Stimulated activated CD4-positive, alpha-beta T cell treated with anti-CD3 and anti-CD28 coated beads, Interleukin-12 subunit alpha, Interleukin-12 subunit beta, amount 100 ng/mL, for 4 hours (primary cell): ENCODE measurements around the gene SETD3.

Experiments
- DNase-seq: peaks from one replicate; pipeline ENCODE4 v3.0.0-alpha.2; 2020

The SETD3 gene

GRCh38 chr14:99481745-99482099 lies 1.1 kb upstream of the SETD3 start:
- no peak for DNase-seq

GRCh38 chr14:99480917-99481744 lies 472 bp upstream of the SETD3 start, which contains the start of gene CCNK:
Gene CCNK (plus strand): TSS chr14:99481409. CDS start chr14:99492678, 11,269 bp downstream.
- DNase-seq: peak; percentile 100

GRCh38 chr14:99479160-99479905 lies 1.3 kb downstream of the SETD3 start:
- DNase-seq: no peak

DNA sequence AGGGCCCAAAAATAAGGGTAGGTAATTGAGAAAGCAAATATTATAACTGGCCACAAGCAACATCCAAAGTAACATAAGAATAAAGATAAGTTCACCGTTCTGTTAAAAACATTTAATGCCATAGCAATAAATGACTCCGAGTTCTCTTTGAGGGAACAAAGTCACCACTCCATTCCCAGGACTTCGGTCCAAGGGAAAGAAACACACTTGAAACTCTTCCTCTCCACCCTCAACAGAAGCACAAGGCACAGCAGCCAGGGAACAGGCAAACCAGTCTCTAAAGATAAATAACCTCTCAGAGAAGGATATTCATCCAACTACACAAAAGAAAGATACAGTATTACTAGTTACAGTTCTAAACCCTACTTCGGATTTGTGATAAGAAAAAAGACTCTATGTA lies 2.5 kb downstream of the SETD3 start:
- DNase-seq: no peak

- DNase-seq: no peak
These were observed 3.8 kb downstream of the SETD3 start for GRCh38 chr14:99476864-99477263.

- DNase-seq: no peak
These were observed 5.0 kb downstream of the SETD3 start for GRCh38 chr14:99475660-99476059.

- no peak for DNase-seq
These were observed 5.5 kb downstream of the SETD3 start for GRCh38 chr14:99475179-99475578.

DNA sequence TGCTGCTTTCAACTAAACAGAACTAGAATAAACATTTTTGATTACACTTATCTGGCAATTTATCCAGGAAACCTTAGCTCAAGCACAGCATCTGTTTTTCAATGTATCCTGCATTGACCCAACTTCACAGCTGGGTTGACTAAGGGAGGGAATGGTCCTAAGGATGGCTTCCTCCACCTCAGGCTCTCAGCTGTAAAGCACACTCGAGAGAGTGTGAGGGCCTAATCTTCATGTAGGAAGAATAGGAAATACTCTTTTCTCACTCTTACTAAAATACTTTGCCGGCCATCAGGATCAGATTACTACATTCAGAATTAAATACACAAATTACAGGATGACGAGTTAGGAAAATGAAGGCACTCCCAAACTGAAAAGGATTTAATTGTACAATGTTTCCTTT lies 7.2 kb downstream of the SETD3 start:
- no peak for DNase-seq

DNA sequence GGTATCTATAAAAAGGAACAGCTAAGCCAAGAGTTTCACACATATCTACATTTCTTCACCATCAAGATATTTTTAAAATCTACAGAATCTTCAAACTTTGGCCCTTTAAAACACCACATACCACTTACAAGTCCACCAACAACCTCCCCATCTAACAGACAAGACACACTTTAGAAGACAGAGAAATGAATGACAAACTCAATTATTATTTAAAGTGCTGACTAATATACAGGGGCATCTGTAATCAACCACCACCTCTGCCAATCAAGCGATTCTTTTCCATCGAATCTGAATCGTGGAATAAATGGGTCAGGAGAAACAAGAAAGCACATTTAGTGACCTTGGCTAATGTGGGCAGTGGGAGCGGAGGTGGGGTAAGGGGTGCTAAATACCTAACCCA lies 7.7 kb downstream of the SETD3 start:
- DNase-seq: no peak

- no peak for DNase-seq
These were observed 8.9 kb downstream of the SETD3 start for GRCh38 chr14:99471731-99472130.

- no peak for DNase-seq
These were observed 11.6 kb downstream of the SETD3 start for GRCh38 chr14:99468836-99469592.

GRCh38 chr14:99468081-99468480 lies 12.6 kb downstream of the SETD3 start:
- DNase-seq: no peak

DNA sequence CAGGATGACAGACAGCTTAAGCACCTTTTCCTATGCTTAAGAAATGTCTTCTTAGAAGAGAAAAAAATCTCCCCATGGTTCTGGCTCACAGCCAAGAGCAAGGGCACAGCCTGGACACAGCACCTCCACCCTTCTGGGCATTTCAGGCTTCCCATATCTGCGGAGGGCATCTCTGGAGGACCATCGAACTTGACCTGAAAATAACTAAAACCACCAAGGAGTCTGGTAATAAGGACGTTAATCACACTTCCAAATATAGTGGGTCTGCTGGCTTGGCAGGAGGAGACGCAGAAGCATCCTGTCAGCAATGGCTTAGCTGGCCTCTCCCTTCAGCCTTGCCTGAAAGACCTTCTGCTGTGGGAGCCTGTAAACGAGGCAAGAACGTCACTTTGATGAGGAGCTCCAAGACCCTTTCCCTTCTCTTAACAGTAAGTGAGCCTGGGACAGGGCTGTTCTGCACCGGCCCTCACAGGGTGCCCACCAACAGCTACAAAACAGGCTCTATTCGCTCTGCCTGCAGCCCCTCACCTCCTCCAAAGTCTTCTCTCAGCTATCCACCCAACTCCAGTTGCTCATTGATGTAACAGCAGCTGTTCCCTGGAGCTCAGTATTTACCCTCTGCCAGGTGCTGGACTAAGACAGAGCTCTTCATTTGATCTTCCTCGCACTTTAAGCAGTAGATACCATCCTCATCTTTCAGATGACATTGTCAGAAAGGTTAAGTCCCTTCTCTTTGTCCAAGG lies 13.2 kb downstream of the SETD3 start:
- no peak for DNase-seq

DNA sequence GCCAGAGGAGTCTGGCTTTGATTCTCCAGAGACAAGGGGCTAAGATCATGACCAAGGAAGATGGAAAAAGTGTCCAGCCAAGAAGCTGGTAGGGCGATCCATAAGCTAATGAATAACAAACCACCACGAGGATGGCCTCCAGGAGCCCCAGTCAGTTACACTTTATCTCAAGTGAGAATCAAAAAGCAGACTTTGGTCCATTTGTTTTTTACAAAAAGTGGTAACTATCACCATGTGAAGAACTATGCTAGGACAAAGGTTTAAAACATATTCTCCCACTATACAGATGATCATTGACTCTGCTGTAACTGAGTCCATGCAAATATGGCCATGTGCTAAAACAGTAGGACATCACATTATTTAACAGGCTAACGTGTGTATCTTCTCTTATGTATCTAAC lies 13.9 kb downstream of the SETD3 start:
- no peak for DNase-seq

- DNase-seq: no peak
These were observed 15.4 kb downstream of the SETD3 start for GRCh38 chr14:99465288-99465687.

- DNase-seq: no peak
These were observed 16.7 kb downstream of the SETD3 start for GRCh38 chr14:99463974-99464373.

DNA sequence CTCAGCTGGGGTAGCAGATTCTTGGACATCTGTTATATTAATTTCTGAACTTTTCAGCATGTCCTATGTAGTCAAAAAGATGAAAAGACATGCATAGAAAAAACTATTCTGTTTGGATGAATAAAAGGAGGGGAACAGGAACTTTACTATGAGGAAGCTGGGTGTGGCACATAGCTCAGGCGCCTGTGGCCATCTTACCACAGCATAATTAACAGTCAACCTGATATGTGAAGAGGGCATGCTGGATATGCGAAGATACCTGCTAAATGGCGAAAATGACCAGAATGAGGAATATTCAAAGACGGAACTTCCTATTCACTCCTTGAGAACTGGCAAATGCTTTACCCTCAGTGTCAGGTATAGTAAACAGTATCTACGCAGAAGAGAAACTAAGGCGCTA lies 18.4 kb downstream of the SETD3 start:
- DNase-seq: no peak

DNA sequence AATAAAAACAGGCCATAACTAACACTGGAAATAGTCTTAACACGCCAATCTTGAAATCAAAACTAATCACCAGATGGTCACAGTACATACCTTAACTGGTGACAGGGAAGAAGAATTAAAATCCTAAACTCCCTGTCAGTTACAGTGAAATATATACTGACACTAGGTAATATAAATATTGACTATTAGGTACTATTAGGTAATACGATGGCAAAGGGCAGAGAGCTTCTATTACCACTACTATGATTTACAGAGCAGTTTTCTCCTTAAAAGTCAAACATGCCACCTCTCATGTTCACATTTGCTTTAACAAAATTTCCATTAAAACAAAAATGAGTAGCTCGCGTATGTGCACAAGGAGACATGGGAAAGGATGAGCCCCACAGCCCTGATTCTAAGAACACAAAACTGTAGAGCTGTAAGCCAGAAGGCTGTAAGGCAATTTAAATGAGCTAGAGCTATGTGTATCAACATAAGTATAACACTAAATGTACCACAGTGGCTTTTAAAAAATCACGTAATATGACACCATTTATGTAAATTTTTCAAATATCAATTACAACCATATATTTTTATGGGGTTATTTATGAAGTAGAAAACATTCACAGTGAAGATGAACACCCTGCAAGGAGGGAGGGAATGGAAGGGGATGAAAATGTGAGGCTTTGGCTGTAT lies 19.1 kb downstream of the SETD3 start:
- no peak for DNase-seq

DNA sequence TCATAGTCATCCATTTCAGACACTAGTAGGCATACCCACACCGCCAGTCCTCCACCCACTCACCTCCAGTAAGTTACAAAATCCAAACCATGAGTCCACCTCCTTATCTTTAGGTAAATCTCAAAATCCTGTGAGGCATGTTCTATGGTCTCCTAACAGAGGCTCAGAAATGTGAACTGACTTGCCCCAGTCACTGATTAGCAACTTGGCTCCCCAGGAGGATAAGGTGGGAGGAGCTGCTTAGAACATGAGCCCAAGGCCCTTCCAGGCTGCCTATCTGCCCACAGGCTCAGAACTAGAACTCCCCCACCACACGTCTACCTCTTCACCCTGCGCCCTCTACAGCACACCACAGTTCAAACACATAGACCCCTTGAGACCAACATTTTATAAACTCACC lies 19.9 kb downstream of the SETD3 start:
- no peak for DNase-seq

DNA sequence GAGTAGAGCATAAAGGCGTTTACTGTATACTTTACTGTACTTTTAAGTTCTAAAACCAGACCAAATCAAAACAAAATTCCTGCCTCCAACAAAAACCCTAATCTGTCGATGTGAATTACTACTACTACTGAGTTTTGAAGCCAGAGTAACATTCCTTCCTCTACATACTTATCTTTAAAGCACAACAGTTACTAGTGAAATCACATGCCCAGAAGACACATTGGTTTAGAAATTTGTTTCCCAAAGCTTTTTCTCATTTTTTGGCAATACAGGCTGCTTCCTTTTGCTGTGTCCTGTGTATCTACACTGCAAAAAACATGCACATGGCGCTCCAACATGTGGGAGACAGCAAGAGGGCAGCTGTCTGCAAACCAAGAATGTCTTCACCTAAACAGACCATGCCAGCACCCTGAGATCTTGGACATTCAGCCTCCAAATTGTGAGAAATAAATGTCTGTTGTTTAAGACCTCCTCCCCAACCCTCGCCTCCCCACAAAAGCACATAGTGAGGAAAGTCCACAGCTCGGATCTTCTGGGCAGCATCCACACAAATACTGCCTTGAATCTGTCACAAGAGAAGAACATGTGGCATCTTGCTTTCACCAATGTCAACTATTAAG lies 21.1 kb downstream of the SETD3 start:
- DNase-seq: no peak

DNA sequence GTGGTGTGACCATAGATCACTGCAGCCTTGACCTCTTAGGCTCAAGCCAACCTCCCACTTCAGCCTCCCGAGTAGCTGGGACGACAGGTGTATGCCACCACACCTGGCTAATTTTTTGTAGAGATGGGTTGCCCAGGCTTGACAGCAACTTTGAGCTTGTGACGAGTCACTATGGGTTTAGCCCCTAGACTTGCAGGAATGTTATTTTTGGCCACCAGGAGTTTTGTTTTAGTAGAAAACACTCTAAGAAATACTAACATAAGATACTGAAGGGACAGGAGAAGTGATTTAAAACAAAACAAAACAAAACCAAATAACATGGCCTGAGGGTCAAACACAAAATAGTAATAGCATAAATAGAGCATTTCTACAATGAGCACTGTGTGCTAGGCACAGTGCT lies 26.4 kb downstream of the SETD3 start:
- DNase-seq: no peak

GRCh38 chr14:99452968-99453367 lies 27.7 kb downstream of the SETD3 start:
- DNase-seq: no peak
